ENCODE results near the gene SIRT3.

SIRT3 gene

DNA sequence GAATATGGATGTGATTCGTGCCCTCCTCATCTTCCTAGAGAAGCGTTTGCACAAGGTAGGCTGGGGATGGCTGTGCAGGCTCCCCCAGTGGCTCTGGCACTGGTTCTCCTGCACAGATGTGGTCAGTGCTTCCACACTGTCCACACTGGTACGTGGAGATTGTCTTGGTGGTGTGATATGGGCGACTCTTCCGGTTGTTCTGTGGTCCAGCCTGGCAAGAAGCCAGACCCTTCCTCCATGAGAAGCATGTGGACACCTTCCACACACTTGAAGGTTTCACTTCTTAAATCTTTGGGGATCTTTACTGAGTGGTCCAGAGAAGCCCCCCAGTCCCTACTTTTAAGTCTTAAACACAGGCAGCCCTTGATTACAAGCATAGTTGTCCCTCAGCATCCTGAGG is 24.8 kb downstream of the SIRT3 start:
- TF ChIP-seq, protein P1, sequence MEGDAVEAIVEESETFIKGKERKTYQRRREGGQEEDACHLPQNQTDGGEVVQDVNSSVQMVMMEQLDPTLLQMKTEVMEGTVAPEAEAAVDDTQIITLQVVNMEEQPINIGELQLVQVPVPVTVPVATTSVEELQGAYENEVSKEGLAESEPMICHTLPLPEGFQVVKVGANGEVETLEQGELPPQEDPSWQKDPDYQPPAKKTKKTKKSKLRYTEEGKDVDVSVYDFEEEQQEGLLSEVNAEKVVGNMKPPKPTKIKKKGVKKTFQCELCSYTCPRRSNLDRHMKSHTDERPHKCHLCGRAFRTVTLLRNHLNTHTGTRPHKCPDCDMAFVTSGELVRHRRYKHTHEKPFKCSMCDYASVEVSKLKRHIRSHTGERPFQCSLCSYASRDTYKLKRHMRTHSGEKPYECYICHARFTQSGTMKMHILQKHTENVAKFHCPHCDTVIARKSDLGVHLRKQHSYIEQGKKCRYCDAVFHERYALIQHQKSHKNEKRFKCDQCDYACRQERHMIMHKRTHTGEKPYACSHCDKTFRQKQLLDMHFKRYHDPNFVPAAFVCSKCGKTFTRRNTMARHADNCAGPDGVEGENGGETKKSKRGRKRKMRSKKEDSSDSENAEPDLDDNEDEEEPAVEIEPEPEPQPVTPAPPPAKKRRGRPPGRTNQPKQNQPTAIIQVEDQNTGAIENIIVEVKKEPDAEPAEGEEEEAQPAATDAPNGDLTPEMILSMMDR (IDR thresholded peaks at IDR 0.05; ENCODE audit: extremely low read depth, missing control alignments): no peak
- DNase-seq (ENCODE audit: low spot score): no peak

DNA sequence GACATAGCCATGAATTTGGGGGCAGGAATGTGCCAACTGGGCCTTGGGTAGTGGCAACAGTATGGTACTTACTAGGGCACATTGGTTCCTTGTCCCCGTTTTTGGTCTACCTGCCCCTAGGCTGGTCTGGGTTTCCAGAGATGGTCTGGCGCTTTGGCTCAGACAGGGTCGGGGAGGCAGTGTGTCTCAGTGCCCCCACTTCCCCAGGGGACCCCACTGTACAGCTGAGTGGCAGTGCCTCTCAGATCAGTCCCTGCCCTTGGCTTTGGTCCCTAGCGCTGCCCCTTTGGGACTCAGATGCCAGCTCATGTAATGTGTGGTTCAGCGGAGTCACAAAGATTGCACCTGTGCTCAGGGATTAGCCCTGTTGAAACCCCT is 25.4 kb downstream of the SIRT3 start:
- TF ChIP-seq, protein P1 (IDR thresholded peaks at IDR 0.05; ENCODE audit: extremely low read depth, missing control alignments): no peak
- no peak for DNase-seq (ENCODE audit: low spot score)

DNA sequence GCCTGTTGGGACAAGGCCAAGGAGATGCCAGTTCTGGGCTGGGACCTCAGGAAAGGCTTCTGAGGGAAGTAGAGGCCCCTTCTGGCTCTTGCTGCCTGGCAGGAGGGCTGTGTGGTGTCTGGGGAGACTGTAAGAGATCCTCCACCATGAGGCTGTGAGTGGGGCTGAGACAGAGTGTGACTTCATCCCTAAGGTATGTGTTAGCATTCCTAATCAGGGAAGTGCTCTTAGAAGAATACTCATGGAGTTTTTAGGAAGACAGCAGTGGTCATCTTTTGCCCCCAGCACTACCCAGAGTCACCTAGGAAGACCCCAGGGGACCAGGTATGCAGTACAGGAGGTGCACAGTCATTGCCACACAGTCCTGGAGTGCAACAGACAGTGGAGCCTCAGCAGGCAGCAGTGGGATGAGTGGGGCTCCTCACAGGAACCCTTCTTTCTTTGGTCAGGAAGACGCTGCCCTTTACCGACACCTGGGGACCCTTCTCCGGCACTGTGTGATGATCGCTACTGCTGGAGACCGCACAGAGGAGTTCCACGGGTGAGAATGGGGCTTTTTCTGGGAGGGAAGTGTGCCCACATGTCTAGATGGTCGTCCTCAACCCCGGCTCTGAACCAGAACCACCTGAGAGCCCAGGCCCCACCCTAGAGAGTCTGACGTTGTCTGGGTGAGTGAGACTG is 25.9 kb downstream of the SIRT3 start:
- no peak for DNase-seq (ENCODE audit: low spot score)
- TF ChIP-seq, protein P1 (IDR thresholded peaks at IDR 0.05; ENCODE audit: extremely low read depth, missing control alignments): no peak

DNA sequence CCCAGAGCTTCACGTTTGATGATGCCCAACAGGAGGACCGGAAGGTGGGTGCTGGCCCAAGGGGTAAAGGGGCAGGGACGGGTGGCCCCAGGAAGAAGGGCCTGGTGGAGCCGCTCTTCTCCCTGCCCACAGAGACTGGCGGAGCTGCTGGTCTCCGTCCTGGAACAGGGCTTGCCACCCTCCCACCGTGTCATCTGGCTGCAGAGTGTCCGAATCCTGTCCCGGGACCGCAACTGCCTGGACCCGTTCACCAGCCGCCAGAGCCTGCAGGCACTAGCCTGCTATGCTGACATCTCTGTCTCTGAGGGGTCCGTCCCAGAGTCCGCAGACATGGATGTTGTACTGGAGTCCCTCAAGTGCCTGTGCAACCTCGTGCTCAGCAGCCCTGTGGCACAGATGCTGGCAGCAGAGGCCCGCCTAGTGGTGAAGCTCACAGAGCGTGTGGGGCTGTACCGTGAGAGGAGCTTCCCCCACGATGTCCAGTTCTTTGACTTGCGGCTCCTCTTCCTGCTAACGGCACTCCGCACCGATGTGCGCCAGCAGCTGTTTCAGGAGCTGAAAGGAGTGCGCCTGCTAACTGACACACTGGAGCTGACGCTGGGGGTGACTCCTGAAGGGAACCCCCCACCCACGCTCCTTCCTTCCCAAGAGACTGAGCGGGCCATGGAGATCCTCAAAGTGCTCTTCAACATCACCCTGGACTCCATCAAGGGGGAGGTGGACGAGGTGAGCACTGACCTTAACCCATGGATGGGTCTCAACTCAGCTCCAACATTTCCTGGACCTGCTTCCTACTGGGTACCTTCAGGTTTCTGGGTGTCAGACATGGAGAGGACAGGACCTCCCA is 26.6 kb downstream of the SIRT3 start:
- TF ChIP-seq, protein P1 (IDR thresholded peaks at IDR 0.05; ENCODE audit: extremely low read depth, missing control alignments): no peak
- no peak for DNase-seq (ENCODE audit: low spot score)

DNA sequence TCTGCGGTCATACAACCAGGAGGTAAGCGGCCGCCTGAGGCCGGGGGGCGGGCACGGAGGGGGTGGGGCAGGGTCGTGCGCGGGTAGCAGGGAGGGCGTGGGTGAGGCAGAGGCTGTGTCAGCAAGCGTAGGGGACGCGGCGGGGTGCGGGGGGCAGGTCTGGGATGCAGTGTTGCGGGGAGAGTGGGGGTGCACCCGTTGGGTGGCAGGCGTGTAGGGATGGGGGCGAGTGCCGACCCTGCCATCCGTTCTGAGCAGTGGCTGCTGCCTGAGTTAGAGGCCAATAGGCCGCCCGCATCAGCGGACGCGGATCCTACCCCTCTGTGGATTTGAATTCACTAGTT is 27.3 kb downstream of the SIRT3 start:
- TF ChIP-seq, protein P1 (IDR thresholded peaks at IDR 0.05; ENCODE audit: extremely low read depth, missing control alignments): no peak
- DNase-seq (ENCODE audit: low spot score): no peak

DNA sequence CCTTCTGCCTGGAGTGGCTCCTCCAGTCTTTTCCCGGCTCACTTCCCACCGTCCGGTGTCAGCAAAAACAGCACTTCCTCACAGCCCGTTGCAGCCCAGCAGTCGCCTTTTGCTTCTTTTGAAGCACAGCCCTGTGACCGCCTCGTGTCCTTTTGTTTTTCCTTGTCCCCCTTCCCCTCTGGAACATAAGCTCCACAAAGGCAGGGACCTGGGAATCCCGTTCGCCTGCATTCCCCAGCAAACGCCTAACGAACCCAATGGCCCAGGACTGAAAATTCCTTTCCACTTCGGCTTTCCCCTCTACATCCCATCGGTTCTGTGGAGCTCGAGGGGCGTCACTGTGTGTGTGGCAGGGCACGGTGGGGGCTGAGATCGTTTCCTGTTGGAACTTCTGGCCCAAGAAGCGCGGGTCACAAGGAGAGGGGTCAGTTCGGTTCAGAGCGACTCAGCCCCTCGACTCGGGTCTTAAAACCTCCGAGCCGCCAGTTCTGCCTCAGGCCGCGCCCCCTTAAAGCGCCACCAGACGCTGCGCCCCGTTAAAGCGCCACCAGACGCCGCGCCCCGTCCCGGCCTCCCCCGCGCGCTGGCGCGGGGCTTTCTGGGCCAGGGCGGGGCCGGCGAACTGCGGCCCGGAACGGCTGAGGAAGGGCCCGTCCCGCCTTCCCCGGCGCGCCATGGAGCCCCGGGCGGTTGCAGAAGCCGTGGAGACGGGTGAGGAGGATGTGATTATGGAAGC is 27.8 kb downstream of the SIRT3 start:
- peak; percentile 97 for DNase-seq (ENCODE audit: low spot score)
- TF ChIP-seq, protein P1 (IDR thresholded peaks at IDR 0.05; ENCODE audit: extremely low read depth, missing control alignments): no peak

DNA sequence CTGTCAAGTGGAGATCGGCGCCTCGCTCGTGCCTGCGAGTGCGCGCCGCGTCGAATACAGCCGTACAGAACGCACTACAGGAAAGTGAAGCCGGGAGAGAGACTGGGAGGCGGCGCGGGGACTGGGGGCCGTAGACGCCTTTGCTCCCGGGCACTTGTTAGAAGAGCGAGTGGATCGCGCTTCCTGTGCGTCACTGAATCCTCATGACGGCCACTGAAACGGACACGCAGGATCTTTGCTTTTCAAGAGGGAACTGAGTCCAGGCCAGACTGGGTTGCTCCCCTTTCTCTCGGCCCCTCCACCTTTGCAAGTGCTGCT is 28.3 kb downstream of the SIRT3 start:
- DNase-seq (ENCODE audit: low spot score): peak; percentile 54
- TF ChIP-seq, protein P1 (IDR thresholded peaks at IDR 0.05; ENCODE audit: extremely low read depth, missing control alignments): no peak

All from GM20000 (cell line).